Stimulated activated CD4-positive, alpha-beta T cell treated with anti-CD3 and anti-CD28 coated beads, Interleukin-15, amount 100 ng/mL, for 24 hours (primary cell): ENCODE data around the gene VPS9D1.
"Not testable (repeated sequence)": the region's sequence is repeated elsewhere in the genome, so short reads cannot be mapped to it uniquely, and the experiment has no call there.

Experiments
- DNase-seq: peaks from one replicate; pipeline ENCODE4 v3.0.0-alpha.2; 2020

Gene VPS9D1

GRCh38 chr16:89709166-89709565, 11.5 kb downstream of the VPS9D1 start:
- no peak for DNase-seq

DNA sequence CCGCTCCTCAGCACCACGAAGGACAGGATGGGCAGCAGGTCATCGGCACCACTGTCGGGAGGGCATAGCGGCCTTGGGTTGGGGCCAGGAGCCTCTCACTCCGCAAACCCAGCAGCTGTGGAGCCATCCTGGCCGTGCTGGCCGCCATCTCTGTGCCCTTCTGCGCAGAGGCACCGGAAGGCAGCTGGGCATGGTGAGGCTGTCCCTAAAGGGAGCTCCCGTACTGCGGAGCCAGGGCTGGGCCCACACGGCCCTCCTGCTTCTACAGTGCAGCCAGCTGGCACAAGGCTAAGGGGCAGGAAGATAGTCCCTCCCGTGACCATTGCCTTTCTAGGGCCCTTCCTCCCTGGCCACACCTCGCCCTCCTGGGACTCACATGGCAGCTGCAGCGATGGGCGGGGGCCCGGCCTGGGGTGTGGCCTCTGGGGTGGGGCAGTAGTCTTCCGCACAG, 12.2 kb downstream of the VPS9D1 start:
- no peak for DNase-seq

DNA sequence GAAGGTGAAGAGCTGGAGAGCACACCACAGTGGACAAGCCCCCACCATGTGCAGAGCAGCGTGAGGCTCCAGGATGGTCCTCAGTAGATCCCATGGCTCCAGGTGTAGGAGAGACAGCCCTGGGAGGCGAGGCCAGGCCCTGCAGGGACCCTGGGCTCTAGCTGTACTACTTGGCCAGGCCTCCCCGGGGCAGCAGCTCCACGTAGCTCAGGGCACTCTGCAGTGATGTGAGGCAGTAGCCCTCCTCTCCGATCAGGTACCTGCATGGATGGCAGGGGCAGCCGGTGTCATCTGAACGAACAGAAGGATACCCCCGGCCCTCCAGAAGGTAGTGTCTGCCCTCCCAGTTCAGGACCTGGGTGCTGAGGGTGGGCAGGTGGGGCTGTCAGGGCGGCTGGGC, 13.0 kb downstream of the VPS9D1 start:
- no peak for DNase-seq

- DNase-seq: no peak
Measured at GRCh38 chr16:89706518-89707260, 14.0 kb downstream of the VPS9D1 start.

- no peak for DNase-seq
Measured at GRCh38 chr16:89705006-89705405, 15.7 kb downstream of the VPS9D1 start.

- no peak for DNase-seq
Measured at GRCh38 chr16:89704281-89704680, 16.4 kb downstream of the VPS9D1 start.

DNA sequence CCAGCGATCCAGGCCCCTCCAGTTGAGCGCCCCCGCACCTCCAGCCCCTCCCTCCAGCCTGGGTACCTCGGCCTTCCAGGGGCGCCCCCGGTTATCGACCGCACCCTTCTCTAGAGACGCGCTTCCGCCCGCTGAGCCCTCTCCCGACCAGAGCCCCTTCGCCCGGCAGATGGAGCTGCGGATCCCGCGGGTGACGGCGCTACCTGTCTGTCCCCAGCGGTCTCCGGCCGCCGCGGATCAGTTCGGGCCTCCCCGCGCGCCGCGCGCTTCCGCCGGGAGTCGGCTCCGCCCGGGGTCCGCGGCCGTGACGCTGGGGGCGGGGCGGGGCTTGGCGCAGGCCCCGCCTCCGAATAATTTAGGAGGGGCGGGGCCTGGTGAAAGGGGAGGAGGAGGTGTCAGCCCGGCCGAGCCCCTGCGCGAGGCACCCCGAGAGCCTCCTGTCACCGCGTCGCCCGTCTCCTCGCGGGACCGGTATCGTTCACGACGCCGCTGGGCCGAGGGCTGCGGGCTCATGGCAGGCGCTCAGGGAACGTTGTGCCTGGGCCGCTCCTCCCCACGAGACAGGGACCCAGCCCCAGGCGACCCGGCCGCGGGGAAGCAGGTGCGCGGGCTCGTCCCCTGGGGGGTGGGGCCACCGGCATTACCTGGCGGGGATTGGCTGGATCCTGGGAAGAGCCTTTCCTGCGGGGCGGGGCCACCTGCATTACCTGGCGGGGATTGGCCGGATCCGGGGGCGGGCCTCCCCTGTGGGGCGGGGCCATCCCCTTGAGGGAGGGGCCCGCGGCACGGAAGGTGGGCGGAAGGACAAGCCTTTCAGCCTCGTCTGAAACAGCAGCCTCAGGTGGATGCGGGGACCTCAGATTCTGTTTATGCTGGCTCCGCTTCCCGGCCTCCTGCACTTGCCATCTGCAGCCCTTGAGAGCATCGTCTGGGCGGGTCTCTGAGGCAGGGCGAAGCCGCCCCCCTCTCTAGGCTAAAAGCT, 19.0 kb downstream of the VPS9D1 start, which contains the start of gene SPATA2L:
SPATA2L (minus strand) TSS at position 281 of the 982 bp plus-strand sequence. CDS start 473 bp downstream, outside the sequence.
- peak; percentile 98 for DNase-seq

- peak; percentile 61 for DNase-seq
Measured at GRCh38 chr16:89700649-89701424, 19.9 kb downstream of the VPS9D1 start.

DNA sequence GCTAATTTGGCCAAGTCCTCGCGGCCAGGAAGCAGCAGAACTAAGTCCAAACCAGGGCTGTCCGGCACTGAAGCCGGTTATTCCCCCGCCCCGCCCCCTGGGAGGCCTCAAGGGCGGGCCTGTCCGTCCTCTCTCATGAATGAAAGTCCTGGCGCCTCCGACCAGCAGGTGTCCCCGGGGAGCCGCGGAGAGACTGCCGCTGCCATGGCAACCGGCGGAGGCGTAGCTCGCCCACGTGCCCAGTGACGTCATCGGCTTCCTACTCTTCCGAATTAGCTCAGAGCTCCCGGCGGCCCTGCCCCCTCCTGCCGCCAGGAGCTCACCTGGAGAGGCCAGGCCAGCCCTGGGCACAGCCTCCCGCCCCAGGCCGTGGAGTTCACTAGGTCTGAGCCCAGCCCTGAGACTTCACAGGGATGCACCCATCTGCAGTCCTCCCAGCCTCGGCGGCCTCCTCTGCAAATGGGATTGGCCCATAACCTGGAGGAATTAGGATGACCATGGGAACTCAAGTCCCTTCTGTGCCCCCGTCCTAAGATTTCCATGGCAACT, 20.5 kb downstream of the VPS9D1 start:
- peak; percentile 99 for DNase-seq

DNA sequence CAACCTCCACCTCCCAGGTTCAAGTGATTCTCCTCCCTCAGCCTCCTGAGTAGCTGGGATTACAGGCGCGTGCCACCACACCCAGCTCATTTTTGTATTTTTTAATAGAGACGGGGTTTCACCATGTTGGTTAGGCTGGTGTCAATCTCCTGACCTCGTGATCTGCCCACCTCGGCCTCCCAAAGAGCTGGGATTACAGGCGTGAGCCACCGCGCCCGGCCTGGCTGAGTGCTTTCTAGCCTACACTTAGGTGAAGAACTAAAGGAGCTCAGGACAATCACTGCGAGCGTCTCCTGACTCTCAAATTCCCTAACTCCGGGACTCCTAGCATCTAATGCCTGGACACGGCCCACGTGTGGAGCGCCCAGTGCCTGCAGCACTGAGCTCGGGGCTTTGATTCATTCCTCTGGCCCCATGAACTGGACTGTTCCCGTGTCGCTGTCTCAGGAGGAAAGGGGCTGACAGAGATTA, 21.0 kb downstream of the VPS9D1 start:
- not testable (repeated sequence) for DNase-seq

DNA sequence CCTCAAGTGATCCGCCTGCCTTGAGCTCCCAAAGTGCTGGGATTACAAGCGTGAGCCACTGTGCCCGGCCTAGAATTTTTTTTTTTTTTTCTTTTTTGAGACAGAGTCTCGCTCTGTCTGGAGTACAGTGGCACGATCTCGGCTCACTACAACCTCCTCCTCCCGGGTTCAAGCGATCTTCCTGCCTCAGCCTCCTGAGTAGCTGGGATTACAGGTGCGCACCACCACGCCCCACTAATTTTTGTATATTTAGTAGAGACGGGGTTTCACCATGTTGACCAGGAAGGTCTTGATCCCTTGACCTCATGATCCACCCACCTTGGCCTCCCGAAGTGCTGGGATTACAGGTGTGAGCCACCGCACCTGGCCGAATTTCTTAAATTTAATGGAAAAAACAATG, 22.0 kb downstream of the VPS9D1 start:
- not testable (repeated sequence) for DNase-seq

DNA sequence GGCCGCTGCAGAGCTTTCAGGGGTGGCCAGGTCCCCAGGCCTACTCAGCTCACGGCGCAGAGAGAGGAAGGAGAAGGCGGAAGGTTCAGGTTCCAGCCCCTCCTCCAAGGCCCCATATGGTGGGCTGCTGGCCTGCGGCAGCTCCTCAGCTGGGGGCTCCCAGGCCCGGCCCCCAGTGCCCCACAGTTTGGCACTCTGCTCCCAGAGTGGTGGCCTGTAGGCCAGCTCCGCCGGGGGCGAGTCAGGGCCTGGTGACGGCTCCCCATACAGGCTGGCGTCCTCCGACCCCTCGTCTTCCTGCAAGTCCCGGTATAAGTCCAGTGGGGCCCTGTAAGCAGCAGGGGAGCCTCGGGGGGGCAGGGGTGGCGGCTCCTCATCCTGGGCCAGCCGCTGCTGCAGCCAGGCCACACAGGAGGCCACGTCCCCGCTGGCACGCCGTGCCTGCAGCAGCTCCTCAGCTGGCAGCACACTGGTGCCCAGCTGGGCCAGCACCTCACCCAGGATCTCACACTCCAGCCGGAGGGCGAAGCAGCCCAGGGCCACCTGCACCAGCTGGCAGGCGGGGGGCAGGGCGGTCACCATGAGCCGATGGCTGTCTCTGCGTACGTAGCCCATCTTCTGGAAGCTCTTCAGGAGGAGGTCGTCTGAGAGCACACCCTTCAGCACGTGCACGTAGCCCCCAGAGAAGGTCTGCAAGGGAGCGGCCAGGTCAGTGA, 22.9 kb downstream of the VPS9D1 start:
- no peak for DNase-seq

GRCh38 chr16:89697161-89697615, 23.5 kb downstream of the VPS9D1 start:
- DNase-seq: no peak

DNA sequence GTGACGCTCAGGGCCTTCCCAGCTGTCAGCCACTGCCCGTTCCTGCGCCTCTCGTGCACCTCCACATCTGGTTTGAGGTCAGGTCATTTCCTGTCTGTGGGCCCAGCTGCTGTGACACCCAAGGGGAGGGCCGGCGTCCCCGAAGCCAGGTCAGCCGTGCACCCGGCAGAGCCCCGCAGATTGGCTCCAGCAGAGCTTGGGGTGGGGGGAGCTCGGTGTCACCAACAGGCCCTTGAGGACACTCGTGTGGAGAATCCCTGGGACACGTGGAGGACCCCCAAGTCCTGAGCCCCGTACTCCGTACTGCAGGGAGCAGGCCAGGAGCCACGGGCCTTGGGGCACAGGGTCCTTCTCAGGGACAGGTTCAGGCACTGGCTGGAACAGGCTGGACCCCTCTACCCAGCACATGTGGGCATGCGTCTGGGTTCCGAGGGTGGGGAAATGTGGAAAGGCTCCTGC, 24.0 kb downstream of the VPS9D1 start:
- DNase-seq: peak; percentile 38

GRCh38 chr16:89695875-89696669, 24.6 kb downstream of the VPS9D1 start:
- no peak for DNase-seq

DNA sequence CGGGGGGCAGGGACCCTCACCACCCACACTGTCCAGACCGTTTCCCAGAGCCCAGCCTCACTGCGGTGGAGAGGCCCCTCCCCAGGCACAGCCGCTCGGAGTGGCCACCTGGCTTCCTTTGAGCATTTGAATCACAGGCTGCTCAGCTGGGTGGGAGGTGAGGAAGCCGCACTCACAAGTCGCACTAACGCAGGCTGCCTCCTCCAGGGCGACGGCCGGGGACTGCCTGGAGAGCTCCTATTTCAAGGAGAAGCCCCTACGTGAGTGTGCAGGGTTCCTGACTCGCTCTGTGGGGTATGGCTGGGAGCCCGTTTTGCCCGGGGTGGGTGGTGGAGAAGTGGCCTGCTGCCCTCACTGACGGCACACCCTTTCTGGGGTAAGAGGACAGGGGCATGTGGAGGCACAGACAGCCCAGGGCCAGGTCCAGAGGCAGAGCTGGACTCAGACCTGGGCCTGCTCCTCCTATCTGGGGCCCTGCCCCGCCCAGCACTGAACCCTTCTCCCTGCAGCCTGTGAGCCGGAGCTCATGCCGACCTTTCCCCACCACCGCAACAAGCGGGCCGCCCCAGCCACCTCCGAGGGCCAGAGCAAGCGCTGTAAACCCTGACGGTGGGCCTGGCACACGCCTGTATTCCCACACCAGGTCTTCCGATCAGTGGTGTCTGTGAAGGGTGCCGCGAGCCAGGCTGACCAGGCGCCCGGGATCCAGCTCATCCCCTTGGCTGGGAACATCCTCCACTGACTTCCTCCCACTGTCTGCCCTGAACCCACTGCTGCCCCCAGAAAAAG, 25.4 kb downstream of the VPS9D1 start:
- no peak for DNase-seq

DNA sequence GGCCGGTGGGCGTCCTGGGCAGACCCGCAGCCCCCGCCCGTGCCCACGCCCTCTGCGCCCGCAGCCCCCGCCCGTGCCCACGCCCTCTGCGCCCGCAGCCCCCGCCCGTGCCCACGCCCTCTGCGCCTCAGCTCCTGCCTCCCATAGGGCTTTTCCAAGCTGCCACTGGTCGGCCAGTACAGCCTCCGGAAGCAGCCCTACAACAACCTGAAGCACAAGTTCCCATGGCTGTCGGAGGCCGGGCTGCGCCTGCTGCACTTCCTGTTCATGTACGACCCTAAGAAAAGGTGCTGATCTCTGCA, 26.0 kb downstream of the VPS9D1 start:
- DNase-seq: not testable (repeated sequence)

DNA sequence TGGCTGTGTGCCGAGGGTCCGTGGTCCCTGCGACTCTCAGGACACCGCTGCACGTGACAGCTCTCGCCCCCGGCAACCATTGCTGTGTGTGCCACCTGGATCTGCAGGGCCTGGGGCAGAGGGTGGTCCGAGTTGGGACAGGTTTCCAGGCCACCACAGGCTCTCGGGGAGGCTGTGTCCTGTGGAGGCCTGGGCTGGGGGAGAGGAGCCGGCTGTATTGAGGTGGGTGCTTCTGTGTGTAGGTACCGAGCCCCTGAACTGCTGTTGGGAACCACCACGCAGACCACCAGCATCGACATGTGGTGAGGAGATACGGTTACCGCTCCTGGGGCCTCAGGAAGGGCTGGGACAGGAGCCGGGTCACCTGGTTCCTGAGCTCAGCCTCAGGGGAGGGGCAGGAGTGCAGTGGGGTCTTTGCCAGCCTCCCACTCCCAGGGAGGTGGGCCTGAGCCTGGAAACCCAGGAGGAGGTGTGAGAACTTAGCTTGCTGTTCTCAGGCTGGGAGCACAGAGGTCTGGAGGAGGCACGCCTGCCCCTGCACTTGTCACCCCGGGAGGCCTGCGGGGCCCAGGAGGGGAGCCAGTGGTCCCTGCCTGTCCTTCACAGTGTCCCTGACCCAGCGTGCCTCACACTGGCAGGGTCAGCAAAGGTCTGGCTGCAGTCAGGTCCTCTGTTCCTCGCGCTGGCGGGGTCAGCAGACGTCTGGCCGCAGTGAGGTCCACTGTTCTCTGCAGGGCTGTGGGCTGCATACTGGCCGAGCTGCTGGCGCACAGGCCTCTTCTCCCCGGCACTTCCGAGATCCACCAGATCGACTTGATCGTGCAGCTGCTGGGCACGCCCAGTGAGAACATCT, 26.5 kb downstream of the VPS9D1 start:
- no peak for DNase-seq

GRCh38 chr16:89693289-89693731, 27.4 kb downstream of the VPS9D1 start:
- no peak for DNase-seq
